A204.1 (cell line): ENCODE data around the gene FCRL3.

Experiments
- FAIRE-seq: peaks from 2 replicates; lab custom pipeline; 2012; peaks lifted over from hg19 to GRCh38; lab: Jason Lieb, UNC

FCRL3 gene

DNA sequence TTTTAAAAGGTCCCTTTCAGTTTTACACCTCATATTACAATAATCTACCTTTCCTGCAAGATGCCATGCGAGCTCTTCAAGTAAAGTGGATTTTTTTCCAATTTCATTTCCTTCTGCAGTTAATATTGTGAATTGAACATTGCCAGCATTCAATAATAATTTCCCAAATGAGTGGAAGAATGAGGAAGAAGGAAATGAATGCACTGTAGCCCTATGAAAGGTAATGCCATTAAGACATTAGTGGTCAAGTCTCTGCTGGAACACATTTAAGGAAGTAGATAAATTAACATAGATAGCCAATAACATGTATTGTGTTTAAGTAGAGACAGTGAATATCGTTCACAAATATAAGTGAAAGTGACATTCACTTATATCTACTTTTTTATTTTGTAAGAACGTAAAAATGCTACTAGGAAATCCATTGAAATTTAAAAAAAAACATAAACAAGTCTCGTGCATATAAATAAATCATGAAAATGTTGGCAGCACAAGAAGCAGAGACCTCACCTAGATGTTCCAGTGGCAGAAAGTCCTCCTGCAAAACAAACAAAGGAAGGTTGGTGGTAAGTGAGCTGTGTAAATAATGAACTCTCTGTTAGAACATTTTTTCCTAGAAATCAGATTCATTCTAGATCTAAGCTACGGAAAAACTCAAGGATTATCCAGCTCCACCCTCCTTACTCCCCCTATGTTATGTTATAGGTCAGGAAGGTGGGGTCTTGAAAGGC, 17.7 kb downstream of the FCRL3 start:
- no peak for FAIRE-seq

DNA sequence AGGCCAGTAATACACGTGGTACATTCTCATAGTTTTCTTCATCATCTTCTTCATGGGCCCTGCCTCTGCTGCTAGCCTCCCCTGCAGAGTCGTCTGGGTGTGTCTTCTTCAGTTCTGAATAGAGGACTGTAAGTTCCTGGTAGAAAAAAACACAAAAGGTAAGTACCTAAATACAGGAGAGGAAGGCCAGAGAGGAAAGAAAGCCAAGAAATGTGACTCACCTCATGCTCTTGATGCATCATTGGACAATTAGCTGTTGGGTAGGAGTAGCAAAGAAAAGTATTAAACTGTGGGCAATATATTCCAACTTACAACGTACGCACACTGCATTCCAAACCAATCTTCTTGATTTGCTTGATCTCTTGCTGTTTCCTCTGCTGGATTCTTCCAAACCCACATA, 21.8 kb downstream of the FCRL3 start:
- FAIRE-seq, result no peak

DNA sequence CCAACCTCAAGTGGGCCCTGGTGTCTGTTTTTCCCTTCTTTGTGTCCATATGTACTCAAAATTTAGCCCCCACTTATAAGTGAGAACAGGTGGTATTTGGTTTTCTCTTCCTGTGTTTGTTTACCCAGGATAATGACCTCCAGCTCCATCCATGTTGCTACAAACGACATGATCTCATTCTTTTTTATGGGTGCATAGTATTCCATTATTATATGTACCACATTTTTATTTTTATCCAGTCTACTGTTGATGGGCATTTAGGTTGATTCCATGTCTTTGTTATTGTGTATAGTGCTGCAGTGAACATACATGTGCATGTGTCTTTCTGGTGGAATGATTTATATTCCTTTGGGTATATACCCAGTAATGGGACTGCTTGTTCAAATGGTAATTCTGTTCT, 27.6 kb downstream of the FCRL3 start:
- no peak for FAIRE-seq

DNA sequence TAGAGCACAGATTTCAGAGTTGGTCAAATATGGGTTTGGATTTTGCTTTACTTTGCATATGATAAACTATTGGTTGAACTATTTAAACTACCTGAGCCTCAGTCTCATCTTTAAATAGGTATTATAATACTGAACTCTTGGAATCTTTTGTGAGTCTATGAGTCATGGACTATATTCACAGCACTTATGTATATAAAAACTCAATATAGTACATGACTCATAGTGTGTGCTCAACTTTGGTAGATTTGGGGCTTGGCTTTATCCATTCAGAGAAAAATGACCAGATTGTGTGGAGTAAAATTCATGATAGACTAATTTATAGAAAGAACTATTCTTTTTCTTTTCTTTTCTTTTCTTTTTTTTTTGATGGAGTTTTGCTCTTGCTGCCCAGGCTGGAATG, 28.7 kb downstream of the FCRL3 start:
- FAIRE-seq, result no peak

DNA sequence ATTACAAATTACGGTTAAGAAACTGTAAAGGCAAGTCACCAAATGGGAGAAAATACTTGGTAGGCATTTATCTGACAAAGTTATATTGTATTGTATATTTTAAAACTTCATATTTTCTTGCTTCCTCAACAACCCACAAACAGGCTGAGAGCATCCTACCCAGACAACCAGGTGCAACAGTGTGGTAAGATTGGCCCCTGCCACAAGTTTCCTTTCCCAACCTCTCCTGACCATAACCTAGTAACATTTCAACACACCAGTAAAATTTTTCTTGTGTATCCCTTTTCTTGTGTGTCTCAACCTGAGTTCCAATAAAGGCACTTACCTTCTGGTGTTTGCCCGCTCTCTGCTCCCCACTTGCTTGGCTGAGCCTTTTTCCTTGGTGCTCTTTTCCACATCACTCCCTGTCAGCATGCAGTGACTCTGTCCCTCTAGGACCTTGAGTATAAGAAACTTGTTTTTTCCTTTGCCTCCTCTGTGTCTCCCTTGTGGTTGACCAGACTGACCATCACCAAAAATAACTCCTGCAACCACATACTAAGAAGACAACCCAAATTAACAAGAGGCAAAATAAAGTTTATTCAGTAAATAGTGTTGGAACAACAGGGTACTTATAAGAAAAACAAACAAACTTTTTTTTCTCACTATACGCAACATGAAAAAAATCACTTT, 40.9 kb downstream of the FCRL3 start:
- FAIRE-seq, result no peak

DNA sequence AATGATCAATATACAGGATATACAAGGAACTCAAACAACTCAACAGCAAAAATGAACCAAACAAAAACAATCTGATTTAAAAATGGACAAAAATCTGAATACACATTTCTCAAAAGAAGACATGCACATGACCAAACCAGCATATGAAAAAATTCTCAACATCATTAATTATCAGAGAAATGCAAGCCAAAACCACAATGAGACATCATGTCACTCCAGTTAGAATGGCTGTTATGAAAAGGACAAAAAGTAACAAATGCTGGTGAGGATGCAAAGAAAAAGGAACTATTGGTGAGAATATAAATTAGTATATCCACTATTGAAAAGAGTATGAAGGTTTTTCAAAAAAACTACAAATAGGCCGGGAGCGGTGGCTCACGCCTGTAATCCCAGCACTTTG, 42.0 kb downstream of the FCRL3 start:
- no peak for FAIRE-seq

DNA sequence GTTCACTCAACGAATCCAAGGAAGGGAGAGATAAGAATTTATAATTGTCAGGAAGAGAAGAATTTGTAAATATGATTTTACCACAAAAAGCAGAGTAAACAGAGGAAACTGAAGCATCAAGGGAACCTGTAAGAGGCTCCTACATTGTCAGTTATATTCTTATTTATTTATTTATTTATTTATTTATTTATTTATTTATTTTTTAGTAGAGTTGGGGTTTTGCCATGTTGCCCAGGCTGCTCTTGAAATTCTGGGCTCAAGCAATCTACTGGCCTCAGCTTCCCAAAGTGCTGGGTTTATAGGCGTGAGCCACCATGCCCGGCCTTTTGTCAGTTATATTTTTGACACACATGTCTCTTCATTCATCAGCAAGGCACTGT, 47.1 kb downstream of the FCRL3 start:
- no peak for FAIRE-seq

DNA sequence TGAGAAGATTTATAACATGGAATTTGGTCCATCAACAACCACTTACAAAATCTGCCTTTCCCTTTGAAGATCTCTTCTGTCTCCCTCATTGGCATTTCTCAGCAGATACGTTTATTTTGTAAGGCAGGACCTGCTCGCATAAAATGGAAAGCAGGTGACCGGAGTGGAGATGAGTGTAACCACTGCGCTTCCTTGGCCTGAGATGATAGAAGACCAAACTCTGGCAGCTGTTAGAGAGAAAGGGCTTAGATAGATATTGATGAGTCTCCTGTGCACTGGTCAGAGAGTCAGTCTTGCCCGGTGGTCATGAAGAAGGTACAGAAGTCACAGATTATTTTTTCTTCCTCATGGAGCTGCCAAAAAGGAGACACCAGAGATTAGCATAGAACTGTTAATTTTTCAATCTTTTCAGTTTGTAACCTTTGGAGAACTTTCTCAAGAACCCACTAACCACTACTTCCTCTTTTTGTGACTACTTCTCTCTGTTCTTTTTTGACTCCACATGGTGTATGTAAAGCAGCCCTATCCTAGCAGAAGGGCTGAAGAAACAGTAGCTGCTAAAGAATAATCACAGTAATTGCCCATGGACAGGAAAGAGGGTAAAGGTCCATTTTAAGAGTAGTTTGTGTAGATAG, 47.6 kb downstream of the FCRL3 start:
- no peak for FAIRE-seq

DNA sequence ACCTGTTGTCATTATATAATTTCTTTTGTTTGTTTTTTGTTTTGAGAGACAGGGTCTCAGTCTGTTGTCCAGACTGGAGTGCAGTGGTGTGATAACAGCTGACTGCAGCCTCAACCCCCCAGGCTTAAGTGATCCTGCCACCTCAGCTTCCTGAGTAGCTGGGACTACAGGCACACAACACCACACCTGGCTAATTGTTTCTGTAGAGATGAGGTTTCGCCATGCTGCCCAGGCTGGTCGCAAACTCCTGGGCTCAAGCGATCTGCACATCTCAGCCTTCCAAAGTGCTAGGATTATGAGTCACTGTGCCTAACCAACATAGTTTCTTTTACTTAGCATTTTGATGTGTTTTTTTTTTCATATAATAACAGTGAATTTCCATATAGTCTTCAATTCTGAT, 52.3 kb downstream of the FCRL3 start:
- no peak for FAIRE-seq

DNA sequence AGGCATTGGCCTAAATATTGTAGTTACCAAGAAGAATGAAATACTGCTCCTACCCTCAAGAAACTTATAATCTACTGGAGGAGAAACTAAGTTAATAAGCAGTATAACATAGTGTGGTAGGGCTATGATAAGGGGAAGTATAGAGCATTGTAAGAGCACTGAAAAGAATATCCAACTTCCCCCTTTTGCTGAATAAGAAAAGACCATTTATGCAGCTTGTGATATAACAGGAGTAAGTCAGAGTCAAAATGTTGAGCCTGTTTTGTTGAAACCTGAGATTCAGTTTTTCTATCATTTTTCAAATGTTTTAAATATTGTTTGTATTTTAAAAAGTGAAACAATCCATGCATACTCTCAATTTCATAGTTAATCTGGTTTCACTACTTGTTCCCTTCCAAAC, 54.4 kb downstream of the FCRL3 start:
- FAIRE-seq, result no peak

DNA sequence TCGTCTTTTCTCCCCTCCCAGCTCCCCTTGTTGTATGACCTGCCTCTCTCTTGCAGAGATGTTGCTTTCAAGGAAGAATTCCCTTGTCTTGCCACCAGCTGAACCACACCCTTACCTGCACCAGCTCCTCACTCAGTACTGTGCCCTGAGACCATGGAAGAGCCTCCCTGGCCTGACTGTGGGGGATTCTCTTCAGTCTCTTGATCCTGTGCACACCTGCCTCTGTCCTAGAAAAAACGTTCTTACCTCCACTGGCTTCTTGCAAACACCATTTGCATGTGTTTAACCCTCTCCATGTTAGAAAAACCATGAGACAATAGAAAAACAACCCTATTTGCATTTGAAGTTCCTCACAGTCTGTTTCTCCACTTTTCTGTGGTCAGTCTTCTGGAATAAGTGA, 59.4 kb downstream of the FCRL3 start:
- no peak for FAIRE-seq

DNA sequence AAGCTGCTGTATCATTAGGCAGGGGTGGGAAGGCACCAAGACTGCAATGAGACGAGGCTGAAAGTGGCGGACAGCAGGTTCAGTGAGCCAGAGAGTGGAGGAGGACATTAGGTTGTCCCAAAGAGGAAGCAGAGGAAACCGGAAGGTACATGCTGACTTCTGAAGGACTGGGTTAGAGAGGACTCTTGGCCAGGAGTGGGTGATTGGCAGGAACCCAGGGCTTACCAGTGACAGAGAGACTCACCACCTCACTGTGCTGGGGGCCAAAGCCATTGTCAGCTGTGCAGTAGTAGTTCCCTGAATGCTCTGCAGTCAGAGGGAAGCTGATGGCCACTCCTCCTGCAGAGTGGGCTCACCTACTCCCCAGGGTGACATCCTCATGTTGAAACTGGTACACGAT, 60.8 kb downstream of the FCRL3 start:
- no peak for FAIRE-seq

DNA sequence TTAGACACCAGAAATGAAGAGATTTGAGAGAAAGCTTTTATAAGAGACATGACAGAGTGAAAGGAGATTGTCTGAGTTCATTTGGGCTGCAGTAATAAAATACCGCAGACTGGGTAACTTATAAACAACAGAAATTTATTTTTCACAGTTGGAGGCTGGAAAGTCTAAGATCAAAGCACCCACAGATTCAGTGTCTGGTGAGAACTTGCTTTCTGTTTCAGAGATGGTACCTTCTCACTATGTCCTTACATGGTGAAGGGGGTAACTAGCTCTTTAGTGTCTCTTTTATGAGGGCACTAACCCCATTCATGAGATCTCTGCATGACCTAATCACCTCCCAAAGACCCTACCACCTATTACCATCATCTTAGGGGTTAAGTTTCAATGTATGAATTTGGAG, 71.8 kb downstream of the FCRL3 start:
- FAIRE-seq, result no peak
